ENCODE data around the gene LANCL3.

- TF ChIP-seq CTCF (IDR thresholded peaks at IDR 0.05) (no peak), ZFX (IDR thresholded peaks at IDR 0.05; ENCODE audit: borderline replicate concordance) (no peak)
These were observed 107.1 kb downstream of the LANCL3 start for GRCh38 chrX:37678574-37678973.
